GM18511 (cell line): ENCODE measurements around the gene FBXW8.

Experiments
- ATAC-seq: cut with Tn5 transposase; IDR thresholded peaks from one replicate; pipeline ENCODE4 v1.9.1; 2021; ENCODE audit warnings: mild to moderate bottlenecking, moderate library complexity; ENCODE audit not compliant: unreplicated experiment

Gene FBXW8

GRCh38 chr12:116954710-116955381, 44.1 kb downstream of the FBXW8 start:
- no peak for ATAC-seq

GRCh38 chr12:116955382-116956021, 44.8 kb downstream of the FBXW8 start:
- ATAC-seq: no peak

GRCh38 chr12:116958402-116959197, 47.9 kb downstream of the FBXW8 start:
- ATAC-seq: no peak

- no peak for ATAC-seq
Measured at GRCh38 chr12:116959198-116959460, 48.4 kb downstream of the FBXW8 start.

- peak; percentile 100 for ATAC-seq
Measured at GRCh38 chr12:116959845-116960514, 49.2 kb downstream of the FBXW8 start.

GRCh38 chr12:116962197-116962596, 51.4 kb downstream of the FBXW8 start:
- ATAC-seq: no peak

- ATAC-seq: no peak
Measured at GRCh38 chr12:116962783-116963356, 52.1 kb downstream of the FBXW8 start.

GRCh38 chr12:116964054-116965050, 53.6 kb downstream of the FBXW8 start:
- ATAC-seq: no peak

GRCh38 chr12:116968986-116969385, 58.2 kb downstream of the FBXW8 start:
- ATAC-seq: no peak

- ATAC-seq: no peak
Measured at GRCh38 chr12:116969615-116970585, 59.1 kb downstream of the FBXW8 start.

- no peak for ATAC-seq
Measured at GRCh38 chr12:116971222-116971621, 60.5 kb downstream of the FBXW8 start.

GRCh38 chr12:116975779-116976393, 65.1 kb downstream of the FBXW8 start:
- ATAC-seq: no peak

GRCh38 chr12:116977465-116978380, 67.0 kb downstream of the FBXW8 start:
- ATAC-seq: no peak

GRCh38 chr12:116978791-116979508, 68.2 kb downstream of the FBXW8 start:
- no peak for ATAC-seq

GRCh38 chr12:116980083-116980482, 69.3 kb downstream of the FBXW8 start:
- no peak for ATAC-seq

GRCh38 chr12:116982791-116983411, 72.2 kb downstream of the FBXW8 start:
- ATAC-seq: no peak
